HCT116 (cell line): ENCODE measurements around the gene CAPN10. TPM values are rescaled to one million over a fixed set of nuclear protein-coding genes. Genes with fewer than 3 reads are reported as not detected.

Experiments
- ATAC-seq: fragments of 200-7000 bp; cut with Tn5 transposase; 2 replicates; pipeline ENCODE4 v1.9.1; 2020; ENCODE audit warnings: mild to moderate bottlenecking, moderate library complexity
- BruUV-seq: library from RNA; stranded (reverse); fragments of 400-500 nt; replicated peaks from 2 replicates; lab custom pipeline; 2021; lab: Mats Ljungman, UMichigan
- CTCF ChIA-PET: fragments of 300-600 bp; sonication (Branson Sonifier 250); formaldehyde crosslinking; loops from one replicate; lab custom pipeline; 2021; ENCODE audit warnings: antibody characterized with exemption; lab: Charles Lee
- POLR2A ChIA-PET: fragments of 300-600, 350-600 bp; sonication (Branson Sonifier 250); formaldehyde crosslinking; loops from one replicate; lab custom pipeline; 2021; ENCODE audit warnings: antibody characterized with exemption; lab: Charles Lee
- RAD21 ChIA-PET, 2 experiments: fragments of 300-600 bp; sonication (Branson Sonifier 250); formaldehyde crosslinking; loops; one replicate each; lab custom pipeline; 2023; ENCODE audit warnings: low total read pairs in 2 of 2; ENCODE audit not compliant: uncharacterized antibody in 2 of 2, unreplicated experiment in 2 of 2, low non-redundant PET in 1 of 2; lab: Charles Lee
- DNase-seq: peaks from one replicate; pipeline ENCODE4 v3.0.0-alpha.2; 2010; ENCODE audit warnings: low read depth, low spot score
- H2AFZ ChIP-seq: fragments of 200-600 bp; shearing (Covaris generic), sonication (generic); 2 replicates; pipeline ENCODE4 v1.6.1; 2017; ENCODE audit warnings: low read depth, mixed run types, mixed read lengths, antibody characterized with exemption, low read length; ENCODE audit not compliant: poor library complexity, severe bottlenecking
- H3K27ac ChIP-seq: 2 replicates; pipeline ENCODE4 v1.5.1; 2012; ENCODE audit warnings: low read depth, low read length
- H3K27me3 ChIP-seq: fragments of 200-600 bp; sonication (generic); 2 replicates; pipeline ENCODE4 v1.6.1; 2016; ENCODE audit warnings: mixed run types, low read length, mixed read lengths; ENCODE audit not compliant: insufficient read depth
- H3K36me3 ChIP-seq, 2 experiments: fragments of 200-500 bp in 1 of 2; fragments of 200-600 bp in 1 of 2; sonication (Bioruptor generic) in 1 of 2; sonication (generic) in 1 of 2; 2 replicates each; pipeline versions ENCODE4 v1.5.1 to v1.6.1; 2014 to 2016; ENCODE audit warnings: low read length in 2 of 2, inconsistent platforms in 1 of 2, mixed read lengths in 1 of 2, mixed run types in 1 of 2; ENCODE audit not compliant: insufficient read depth in 2 of 2, control insufficient read depth in 1 of 2
- H3K4me1 ChIP-seq, 2 experiments: fragments of 200-600 bp in 1 of 2; sonication (generic) in 1 of 2; 2 replicates each; pipeline versions ENCODE4 v1.5.1 to v1.6.1; 2012 to 2017; ENCODE audit warnings: low read length in 2 of 2, inconsistent platforms in 1 of 2, mild to moderate bottlenecking in 1 of 2, mixed read lengths in 1 of 2, mixed run types in 1 of 2, moderate library complexity in 1 of 2; ENCODE audit not compliant: insufficient read depth in 2 of 2, control insufficient read depth in 1 of 2
- H3K4me2 ChIP-seq: fragments of 200-600 bp; sonication (generic); 2 replicates; pipeline ENCODE4 v1.6.1; 2017; ENCODE audit warnings: mixed run types, low read length, mixed read lengths
- H3K4me3 ChIP-seq, 2 experiments: fragments of 200-600 bp in 1 of 2; sonication (generic) in 1 of 2; replicated peaks in 1 of 2; 2 replicates each; pipeline ENCODE4 v1.5.1; 2011 to 2016; ENCODE audit warnings: low read length in 2 of 2, control low read depth in 1 of 2, low read depth in 1 of 2, mild to moderate bottlenecking in 1 of 2, mixed read lengths in 1 of 2, mixed run types in 1 of 2
- H3K79me2 ChIP-seq: fragments of 200-600 bp; sonication (generic); 2 replicates; pipeline ENCODE4 v1.6.1; 2017; ENCODE audit warnings: mild to moderate bottlenecking, mixed run types, low read length, moderate library complexity, mixed read lengths; ENCODE audit not compliant: insufficient read depth
- H3K9ac ChIP-seq: fragments of 200-600 bp; sonication (generic); 2 replicates; pipeline ENCODE4 v1.6.1; 2016; ENCODE audit warnings: low read length, mixed read lengths
- H3K9me2 ChIP-seq: fragments of 200-600 bp; sonication (generic), shearing (Covaris generic); 2 replicates; pipeline ENCODE4 v1.6.1; 2017; ENCODE audit warnings: mixed run types, mild to moderate bottlenecking, moderate library complexity; ENCODE audit not compliant: insufficient read depth
- H3K9me3 ChIP-seq, 2 experiments: fragments of 200-500 bp in 1 of 2; fragments of 200-600 bp in 1 of 2; sonication (Bioruptor generic) in 1 of 2; sonication (generic) in 1 of 2; 2 replicates each; pipeline ENCODE4 v1.6.1; 2014 to 2017; ENCODE audit warnings: low read length in 2 of 2, mixed read lengths in 2 of 2, inconsistent platforms in 1 of 2, low read depth in 1 of 2, mild to moderate bottlenecking in 1 of 2, mixed run types in 1 of 2, moderate library complexity in 1 of 2; ENCODE audit not compliant: control insufficient read depth in 1 of 2, insufficient read depth in 1 of 2
- H4K20me1 ChIP-seq: fragments of 200-600 bp; sonication (generic), shearing (Covaris generic); 2 replicates; pipeline ENCODE4 v1.6.1; 2017; ENCODE audit warnings: mixed run types, mild to moderate bottlenecking, moderate library complexity; ENCODE audit not compliant: insufficient read depth
- CEBPB ChIP-seq: IDR thresholded peaks from 2 replicates; pipeline ENCODE4 v1.6.1; 2012; ENCODE audit warnings: low read depth
- CTCF ChIP-seq, 3 experiments: fragments of 200-600 bp in 1 of 3; sonication (generic) in 1 of 3; IDR thresholded peaks in 2 of 3; conservative IDR thresholded peaks in 1 of 3; 2 replicates each; pipeline ENCODE4 v1.5.1; 2012 to 2017; ENCODE audit warnings: low read depth in 2 of 3, low read length in 2 of 3, antibody characterized with exemption in 1 of 3, borderline replicate concordance in 1 of 3, control low read depth in 1 of 3, mild to moderate bottlenecking in 1 of 3, mixed read lengths in 1 of 3, mixed run types in 1 of 3, moderate library complexity in 1 of 3; ENCODE audit not compliant: insufficient read depth in 1 of 3
- ELF1 ChIP-seq: IDR thresholded peaks from 2 replicates; pipeline ENCODE4 v1.6.1; 2012; ENCODE audit warnings: low read depth, borderline replicate concordance
- EZH2phosphoT487 ChIP-seq: fragments of 200-600 bp; IDR thresholded peaks from 2 replicates; pipeline ENCODE4 v1.6.1; 2018; ENCODE audit warnings: antibody characterized with exemption, borderline replicate concordance
- JUND ChIP-seq: IDR thresholded peaks from 2 replicates; pipeline ENCODE4 v1.6.1; 2012
- MAX ChIP-seq: IDR thresholded peaks from 2 replicates; pipeline ENCODE4 v1.6.1; 2012
- POLR2A ChIP-seq: IDR thresholded peaks from 2 replicates; pipeline ENCODE4 v1.7.0; 2011; ENCODE audit warnings: borderline replicate concordance; ENCODE audit not compliant: insufficient read depth, insufficient read length; ENCODE audit errors: extremely low read depth
- RAD21 ChIP-seq: IDR thresholded peaks from 2 replicates; pipeline ENCODE4 v1.6.1; 2012; ENCODE audit warnings: low read depth, mild to moderate bottlenecking
- REST ChIP-seq: IDR thresholded peaks from 2 replicates; pipeline ENCODE4 v1.6.1; 2012; ENCODE audit warnings: low read depth
- SIN3A ChIP-seq: IDR thresholded peaks from 2 replicates; pipeline ENCODE4 v1.6.1; 2012; ENCODE audit warnings: low read depth
- SP1 ChIP-seq: IDR thresholded peaks from 2 replicates; pipeline ENCODE4 v1.6.1; 2012; ENCODE audit warnings: low read depth
- TCF7L2 ChIP-seq: IDR thresholded peaks from 2 replicates; pipeline ENCODE4 v1.7.0; 2011; ENCODE audit warnings: borderline replicate concordance, inconsistent platforms; ENCODE audit not compliant: insufficient read depth, insufficient read length; ENCODE audit errors: extremely low read depth
- YY1 ChIP-seq: IDR thresholded peaks from 2 replicates; pipeline ENCODE4 v1.6.1; 2011; ENCODE audit warnings: low read length, low read depth, moderate library complexity, mild to moderate bottlenecking; ENCODE audit not compliant: insufficient replicate concordance; ENCODE audit errors: extremely low read depth
- ZBTB33 ChIP-seq: IDR thresholded peaks from 2 replicates; pipeline ENCODE4 v1.6.1; 2011; ENCODE audit warnings: mild to moderate bottlenecking, low read length, moderate library complexity; ENCODE audit not compliant: insufficient replicate concordance; ENCODE audit errors: extremely low read depth
- ZNF274 ChIP-seq: fragments of 200-500 bp; sonication (Bioruptor generic); IDR thresholded peaks from 2 replicates; pipeline ENCODE4 v1.6.1; 2014; ENCODE audit warnings: mild to moderate bottlenecking, low read depth, low read length, inconsistent platforms
- intact Hi-C: fragments of 100-400 bp; cut with micrococcal nuclease; formaldehyde crosslinking; loops from 2 replicates; pipeline ENCODE4 v1.10.0; 2022
- total RNA-seq: library from RNA; stranded (reverse); gene quantifications from one replicate; pipeline ENCODE4 v1.2.1, GENCODE V29; 2021; ENCODE audit not compliant: unreplicated experiment

Gene CAPN10
- total RNA-seq, 1 experiment from 2014 or later: 40.7 TPM

GRCh38 chr2:240648155-240648649 lies 61.7 kb downstream of the CAPN10 start:
- no peak for TF ChIP-seq SP1
- no peak for TF ChIP-seq JUND
- no peak for TF ChIP-seq CTCF (IDR thresholded peaks at IDR 0.05 in 2 of 3, conservative IDR thresholded peaks at IDR 0.05 in 1 of 3; ENCODE audit: borderline replicate concordance in 1 of 3, insufficient read depth in 1 of 3, low read depth in 2 of 3, low read length in 2 of 3)
- no peak for TF ChIP-seq ZBTB33
- no peak for TF ChIP-seq REST
- TF ChIP-seq YY1: no peak
- no peak for TF ChIP-seq ELF1
- no peak for TF ChIP-seq RAD21
- no peak for TF ChIP-seq SIN3A
- TF ChIP-seq POLR2A: no peak
- no peak for TF ChIP-seq MAX
- no peak for TF ChIP-seq ZNF274
- no peak for TF ChIP-seq TCF7L2
- TF ChIP-seq EZH2phosphoT487: no peak
- TF ChIP-seq CEBPB: no peak
- Histone ChIP-seq H3K9me3 (no peaks in the 10 kb centered on the region; a peak in 1 of 4 replicates), H3K9ac (no peak overlapping the region), H2AFZ (no peak overlapping the region), H3K27ac (no peak overlapping the region), H3K36me3 (no peaks in the 10 kb centered on the region), H3K79me2 (no peaks in the 10 kb centered on the region), H3K27me3 (peaks cover 24% of the 10 kb centered on the region), H3K4me3 (no peak overlapping the region), H3K9me2 (no peaks in the 10 kb centered on the region), H3K4me1 (no peaks in the 10 kb centered on the region), H4K20me1 (no peaks in the 10 kb centered on the region), H3K4me2 (no peak overlapping the region)
- ATAC-seq (no peak), DNase-seq (no peak)
- ChIA-PET POLR2A (no interaction called here), CTCF (no interaction called here), RAD21 (no interaction called here)
- intact Hi-C loops: no loop called here
- no TSS peak for BruUV-seq
